ENCODE data around the gene GZF1.
A peak's percentile ranks its signal among the peaks of the same experiment; 100 is the strongest.

GZF1 gene

GRCh38 chr20:23361476-23362391 is at the start of gene GZF1:
GZF1 (plus strand) TSS chr20:23362182; CDS start chr20:23364384, 2,202 bp downstream.
- peak; percentile 98 for DNase-seq

GRCh38 chr20:23313271-23313670 is 48.7 kb upstream of the GZF1 start:
- no peak for DNase-seq

GRCh38 chr20:23314699-23315098 is 47.3 kb upstream of the GZF1 start:
- no peak for DNase-seq

DNA sequence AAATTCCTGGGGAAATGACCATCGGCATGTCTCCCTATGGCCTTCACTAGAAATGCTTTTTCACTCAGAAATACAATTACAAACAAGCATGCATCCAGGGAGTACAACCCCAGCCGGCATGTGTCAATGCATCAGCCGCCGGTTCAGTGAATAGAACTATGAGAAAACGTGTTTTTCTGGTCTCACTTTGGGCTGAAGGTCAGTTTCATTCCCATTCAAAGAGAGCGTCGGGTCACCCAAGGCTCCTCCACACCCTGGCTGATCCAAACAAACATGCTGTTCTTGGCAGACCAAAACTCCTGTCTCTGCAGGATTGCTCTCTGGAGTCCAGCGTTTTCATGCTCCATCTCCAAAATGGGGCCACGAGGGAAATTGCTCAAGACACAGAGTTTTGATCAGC is 46.9 kb upstream of the GZF1 start:
- no peak for DNase-seq

DNA sequence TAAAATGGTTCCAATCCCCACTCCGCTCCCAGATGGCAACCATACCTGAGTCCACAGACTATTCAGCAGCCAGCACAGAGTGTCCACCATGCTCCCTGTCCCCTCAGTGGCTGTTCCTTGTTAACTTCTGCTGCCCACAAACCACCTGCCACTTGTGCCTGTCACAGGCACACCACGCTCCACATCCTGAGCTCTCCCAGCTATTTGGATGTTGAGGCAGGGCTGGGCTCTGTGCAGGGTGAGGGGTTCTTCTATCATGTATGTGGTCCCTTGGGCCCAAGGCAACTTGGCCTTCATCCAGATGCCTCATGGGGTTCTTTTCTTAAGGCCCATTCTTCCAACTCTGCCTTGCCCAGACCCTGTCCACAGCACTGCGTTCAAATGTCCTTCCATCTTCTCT is 45.4 kb upstream of the GZF1 start:
- DNase-seq: no peak

- no peak for DNase-seq
These were observed 44.9 kb upstream of the GZF1 start for GRCh38 chr20:23317081-23317480.

DNA sequence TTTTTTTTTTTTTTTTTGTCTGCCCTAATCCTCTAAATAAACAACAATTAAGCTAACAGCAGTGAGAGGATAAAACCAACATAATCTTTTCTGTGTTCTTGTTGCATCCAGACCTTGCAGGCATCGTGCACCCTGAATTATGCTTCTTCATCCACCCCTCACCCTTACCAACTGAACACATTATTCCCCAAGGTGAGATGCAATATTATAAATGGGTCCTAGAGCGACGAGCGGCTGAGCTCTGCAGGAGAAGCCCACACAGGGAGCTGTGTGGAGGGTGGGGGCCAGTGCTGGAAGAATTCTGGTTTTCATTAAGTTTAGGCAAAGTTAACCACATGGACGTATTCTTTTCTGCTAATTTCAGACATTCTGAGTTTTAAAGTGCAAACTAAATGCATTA is 43.6 kb upstream of the GZF1 start:
- DNase-seq: no peak

GRCh38 chr20:23320317-23320716 is 41.7 kb upstream of the GZF1 start:
- no peak for DNase-seq

DNA sequence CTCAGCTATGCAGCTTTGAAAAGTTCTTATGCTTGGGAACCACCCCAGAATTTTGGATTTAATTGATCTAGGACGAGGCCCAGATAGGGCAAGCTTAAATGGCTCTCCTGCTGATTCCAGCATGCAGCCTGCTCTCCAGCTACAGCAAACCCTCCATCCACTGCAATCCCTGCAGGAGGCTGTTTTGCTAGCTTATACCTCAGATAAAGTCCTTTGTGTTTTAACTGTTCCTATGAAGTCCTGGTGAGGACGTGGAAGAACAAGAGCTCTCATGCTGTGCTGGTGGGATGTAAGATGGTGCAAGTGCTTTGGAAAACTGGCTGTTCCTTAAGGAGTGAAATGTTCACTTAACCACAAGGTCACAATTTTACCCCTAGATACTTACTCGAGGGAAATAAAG is 36.9 kb upstream of the GZF1 start:
- no peak for DNase-seq

DNA sequence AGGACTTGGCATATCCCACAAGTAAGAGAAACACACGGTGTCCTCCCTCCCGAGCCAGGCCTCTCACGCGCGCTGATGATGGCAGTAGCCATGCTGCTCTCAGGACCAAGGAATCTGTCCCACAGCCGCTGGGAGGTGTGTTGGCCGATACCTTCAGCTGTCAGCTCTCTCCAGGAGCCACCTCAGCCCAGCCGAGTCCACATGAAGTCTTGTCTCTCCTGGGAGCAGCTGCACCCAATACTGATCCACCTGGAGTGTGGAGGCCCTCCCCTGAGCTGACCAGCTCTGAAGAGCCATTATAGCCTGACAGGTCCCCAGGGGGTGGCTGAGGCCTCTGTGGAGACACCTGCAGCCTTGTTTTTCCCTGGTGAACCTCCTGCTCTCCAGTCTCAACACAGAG is 35.2 kb upstream of the GZF1 start:
- DNase-seq: no peak

DNA sequence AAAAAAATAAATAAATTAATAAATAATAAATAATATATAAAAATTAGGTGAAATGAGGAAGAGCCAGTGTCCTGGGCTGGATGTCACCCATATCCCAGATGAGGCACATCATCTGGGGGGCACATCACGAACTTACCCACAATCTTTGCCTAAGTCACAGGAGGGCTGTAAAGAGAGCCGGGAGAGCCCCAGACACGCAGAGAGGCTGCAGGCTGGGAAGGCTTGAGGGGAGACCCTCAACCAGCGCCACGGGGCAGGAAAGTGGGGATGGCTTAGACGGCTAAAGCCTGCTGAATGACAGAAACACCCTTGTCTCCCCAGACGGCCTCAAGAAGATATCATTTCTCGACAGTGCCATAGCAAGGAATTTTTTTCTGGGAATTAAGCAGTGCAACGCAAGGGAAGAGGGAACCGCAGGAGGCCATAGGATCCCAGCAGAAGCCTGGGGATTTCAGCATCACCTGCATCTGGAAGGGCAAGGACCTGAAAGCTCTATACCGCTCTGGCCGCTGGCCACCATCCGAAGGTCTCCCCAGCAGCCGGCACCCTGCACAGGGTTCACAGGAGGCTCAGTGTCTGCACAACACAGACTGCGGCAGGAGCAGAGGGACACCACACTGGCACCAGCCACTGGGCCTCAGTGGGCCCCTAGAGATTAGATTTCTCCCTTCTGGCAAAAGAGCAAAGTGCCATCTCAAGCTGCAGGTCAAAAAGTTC is 34.2 kb upstream of the GZF1 start:
- DNase-seq: no peak

GRCh38 chr20:23331450-23332350 is 30.3 kb upstream of the GZF1 start:
- no peak for DNase-seq

GRCh38 chr20:23332467-23332866 is 29.5 kb upstream of the GZF1 start:
- no peak for DNase-seq

DNA sequence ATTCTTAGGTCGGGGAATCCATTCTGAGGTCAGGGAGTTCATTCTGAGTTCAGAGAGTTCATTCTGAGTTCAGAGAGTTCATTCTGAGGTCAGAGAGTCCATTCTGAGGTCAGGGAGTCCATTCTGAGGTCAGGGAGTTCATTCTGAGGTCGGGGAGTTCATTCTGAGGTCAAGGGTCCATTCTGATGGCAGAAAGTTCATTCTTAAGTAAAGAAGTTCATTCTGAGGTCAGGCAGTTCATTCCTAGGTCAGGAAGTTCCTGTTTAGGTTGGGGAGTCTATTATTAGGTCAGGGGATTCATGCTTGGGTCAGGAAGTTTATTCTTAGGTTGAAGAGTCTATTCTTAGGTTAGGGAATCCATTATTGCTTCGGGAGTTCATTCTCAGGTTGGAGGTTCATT is 27.9 kb upstream of the GZF1 start:
- no peak for DNase-seq

- DNase-seq: no peak
These were observed 26.5 kb upstream of the GZF1 start for GRCh38 chr20:23335521-23335920.

DNA sequence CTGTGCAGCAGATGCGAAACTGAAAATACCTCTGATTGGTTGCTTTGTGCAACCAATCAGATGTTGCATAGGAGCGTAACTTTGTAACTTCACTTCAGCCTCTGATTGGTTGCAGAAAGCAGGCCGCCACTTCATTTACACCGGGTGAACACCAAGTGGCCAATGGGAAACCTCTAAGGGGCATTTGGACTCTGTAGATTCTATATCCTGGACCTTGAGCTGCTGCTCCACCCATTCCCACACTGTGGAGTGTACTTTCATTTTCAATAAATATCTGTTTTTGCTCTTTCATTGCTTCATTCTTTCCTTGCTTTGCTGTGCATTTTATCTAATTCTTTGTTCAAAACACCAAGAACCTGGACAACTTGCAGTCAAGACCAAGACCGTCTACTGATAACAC is 25.5 kb upstream of the GZF1 start:
- DNase-seq: no peak

GRCh38 chr20:23337312-23337711 is 24.7 kb upstream of the GZF1 start:
- DNase-seq: no peak

- no peak for DNase-seq
These were observed 22.0 kb upstream of the GZF1 start for GRCh38 chr20:23339986-23340385.

DNA sequence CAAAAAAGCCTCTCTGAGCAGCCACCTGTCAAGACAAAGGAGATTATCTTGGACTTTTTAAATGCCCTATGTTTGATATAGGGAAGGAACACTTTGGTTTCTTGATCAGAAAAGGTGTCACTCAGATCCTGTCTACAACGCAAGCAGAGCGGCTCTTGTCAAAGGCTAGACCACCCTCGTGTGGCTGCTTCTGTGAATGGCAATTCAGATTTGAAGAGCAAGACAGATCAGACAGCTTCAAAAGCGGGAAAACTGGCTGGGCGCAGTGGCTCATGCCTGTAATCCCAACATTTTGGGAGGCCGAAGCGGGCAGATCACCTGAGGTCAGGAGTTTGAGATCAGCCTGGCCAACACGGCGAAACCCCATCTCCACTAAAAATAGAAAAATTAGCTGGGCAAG is 21.5 kb upstream of the GZF1 start:
- DNase-seq: peak; percentile 36

GRCh38 chr20:23341073-23341472 is 20.9 kb upstream of the GZF1 start:
- DNase-seq: no peak

- no peak for DNase-seq
These were observed 18.4 kb upstream of the GZF1 start for GRCh38 chr20:23343590-23343989.

- no peak for DNase-seq
These were observed 17.6 kb upstream of the GZF1 start for GRCh38 chr20:23344336-23344735.

DNA sequence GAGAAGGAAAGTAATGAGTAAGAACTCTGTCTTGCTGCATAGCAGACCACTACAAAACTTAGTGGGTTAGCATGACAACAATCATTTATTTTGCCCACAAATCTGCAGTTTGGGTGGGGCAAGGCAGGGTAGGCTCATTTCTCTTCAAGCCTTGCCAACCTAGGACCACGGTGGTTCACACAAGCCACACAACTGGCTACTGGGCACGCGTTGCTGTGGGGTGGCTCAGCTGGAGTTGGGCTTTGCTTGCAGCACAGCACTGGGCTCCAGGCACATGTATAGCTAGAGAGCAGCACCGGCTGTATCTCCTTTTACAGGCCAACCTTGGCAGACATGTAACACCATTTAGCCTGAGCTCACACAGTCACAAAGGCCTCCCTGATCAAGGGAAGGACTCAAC is 16.0 kb upstream of the GZF1 start:
- DNase-seq: no peak
